ENCODE measurements around the gene MTHFR.
A peak's percentile ranks its signal among the peaks of the same experiment; 100 is the strongest.

Gene MTHFR

DNA sequence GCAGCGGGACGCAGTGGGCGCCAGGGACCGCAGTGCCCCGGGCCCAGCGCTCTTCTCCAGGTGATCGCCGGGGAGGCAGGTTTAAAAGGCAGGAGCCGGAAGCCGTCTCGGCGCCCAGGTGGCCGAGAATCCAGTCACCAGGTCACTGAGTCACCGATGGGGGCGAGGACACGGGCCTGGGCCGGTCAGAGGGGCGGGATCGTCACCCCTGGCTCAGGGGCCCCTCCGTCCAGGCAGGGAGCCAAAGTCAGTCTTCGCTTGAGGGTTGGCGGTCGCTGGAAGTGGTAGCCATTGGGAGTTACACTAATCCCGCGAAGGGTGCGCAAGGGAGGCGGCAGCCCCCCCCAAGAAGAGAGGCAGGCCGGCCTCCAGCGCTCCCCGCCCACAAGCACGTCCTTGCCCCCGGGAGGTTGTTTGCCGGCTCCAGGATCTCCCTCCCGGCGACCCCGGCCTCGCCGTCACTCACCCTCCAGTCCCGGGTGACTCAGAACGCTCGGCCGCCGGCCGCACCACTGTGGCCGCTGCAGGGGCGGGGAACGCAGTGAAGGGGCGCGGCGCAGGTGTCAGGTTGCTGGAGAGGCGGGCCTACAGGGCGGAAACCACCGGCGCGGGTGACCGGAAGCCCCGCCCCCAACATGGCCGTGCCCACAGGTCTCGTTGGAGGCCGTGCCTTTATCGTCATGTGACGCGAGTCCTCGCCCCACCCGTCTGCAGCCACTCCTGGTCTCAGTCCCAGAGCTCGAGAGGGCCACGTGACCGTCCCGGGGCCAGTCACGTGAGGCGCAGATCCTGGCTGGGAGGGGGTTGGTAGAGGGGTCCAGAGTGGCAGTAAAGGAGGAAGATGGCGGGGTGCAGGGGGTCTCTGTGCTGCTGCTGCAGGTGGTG is at the start of gene MTHFR, which contains the start of gene CLCN6:
TSS of gene MTHFR (minus strand) at position 543 of the 885 bp plus-strand sequence. CDS start 2,848 bp downstream, outside the sequence.
TSS of gene CLCN6 (plus strand) at position 770 of the 885 bp plus-strand sequence. CDS start at position 842, 72 bp downstream.
- peak; percentile 96 to 98 (median 98) for DNase-seq (ENCODE audit: low read depth in 2 of 3, low spot score in 1 of 3)

DNA sequence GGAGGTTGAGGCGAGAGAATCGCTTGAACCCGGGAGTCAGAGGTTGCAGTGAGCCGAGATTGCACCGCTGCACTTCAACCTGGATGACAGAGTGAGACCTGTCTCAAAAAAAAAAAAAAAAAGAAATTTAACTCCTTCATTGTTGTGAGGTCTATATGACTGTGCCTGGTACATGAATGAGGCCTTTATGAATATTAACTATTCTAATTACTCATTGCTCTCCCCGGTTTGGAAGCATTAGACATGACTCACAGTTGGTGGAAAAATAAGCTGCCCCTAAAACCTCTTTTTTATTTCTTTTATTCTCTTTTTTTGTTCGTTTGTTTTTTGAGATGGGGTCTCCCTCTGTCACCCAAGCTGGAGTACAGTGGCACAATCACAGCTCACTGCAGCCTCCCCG is 49.7 kb upstream of the MTHFR start:
- DNase-seq (ENCODE audit: low read depth in 2 of 3, low spot score in 1 of 3): no peak

DNA sequence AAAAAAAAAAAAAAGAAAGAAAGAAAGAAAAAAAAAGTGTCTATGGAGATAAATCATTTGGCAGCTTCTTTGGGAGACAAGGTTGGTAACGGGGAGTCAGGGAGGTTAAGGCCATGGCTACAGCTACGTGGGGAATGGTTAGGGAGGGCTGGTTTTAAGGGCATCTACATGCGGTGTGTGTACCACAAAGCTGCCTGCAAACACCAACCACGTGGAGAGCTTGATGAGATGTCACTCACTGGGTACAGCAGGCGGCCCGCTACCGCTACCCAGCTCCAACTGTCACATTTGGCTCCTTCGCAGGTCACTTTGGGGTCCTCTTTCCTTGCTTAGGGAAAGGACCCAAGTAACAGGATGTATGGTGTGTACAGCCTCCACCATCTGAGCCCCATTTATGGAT is 48.8 kb upstream of the MTHFR start:
- no peak for DNase-seq (ENCODE audit: low read depth in 2 of 3, low spot score in 1 of 3)

DNA sequence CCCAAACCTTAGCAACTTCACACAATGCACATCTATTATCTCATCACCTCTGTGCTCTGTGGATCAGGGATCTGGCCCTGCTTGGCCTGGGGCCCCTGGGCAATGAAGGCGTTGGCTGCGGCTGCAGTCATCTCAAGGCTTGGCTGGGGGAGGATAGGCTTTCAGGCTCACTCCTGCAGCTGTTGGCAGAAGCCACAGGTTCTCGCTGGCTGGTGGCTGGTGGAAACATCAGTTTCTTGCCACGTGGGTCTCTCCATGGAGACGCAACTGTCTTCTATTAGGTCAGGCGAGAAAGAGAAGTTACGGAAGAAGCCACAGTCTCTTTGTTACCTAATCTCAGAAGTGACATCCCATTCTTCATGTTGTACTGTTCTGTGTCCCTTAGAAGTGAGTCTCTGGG is 45.4 kb upstream of the MTHFR start:
- no peak for DNase-seq (ENCODE audit: low read depth in 2 of 3, low spot score in 1 of 3)

DNA sequence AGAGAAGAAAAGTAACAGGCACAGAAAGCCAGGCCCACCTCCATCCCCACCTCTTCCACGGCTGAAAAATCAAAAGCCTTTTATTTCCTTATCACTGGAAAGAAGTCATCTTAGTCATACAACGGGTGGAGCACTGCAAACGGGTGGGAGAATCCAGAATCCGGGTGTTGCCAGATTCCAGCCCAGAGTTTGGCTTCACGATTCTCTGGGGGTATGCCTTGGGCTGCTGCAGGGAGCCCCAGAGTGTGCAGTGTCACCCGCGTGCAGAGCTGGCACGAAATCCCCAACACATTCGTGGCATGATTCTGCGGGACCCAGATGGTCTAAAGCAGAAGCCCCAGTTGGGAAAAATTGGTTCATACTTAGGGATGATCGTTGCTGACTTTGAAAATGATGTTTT is 44.4 kb upstream of the MTHFR start:
- no peak for DNase-seq (ENCODE audit: low read depth in 2 of 3, low spot score in 1 of 3)

DNA sequence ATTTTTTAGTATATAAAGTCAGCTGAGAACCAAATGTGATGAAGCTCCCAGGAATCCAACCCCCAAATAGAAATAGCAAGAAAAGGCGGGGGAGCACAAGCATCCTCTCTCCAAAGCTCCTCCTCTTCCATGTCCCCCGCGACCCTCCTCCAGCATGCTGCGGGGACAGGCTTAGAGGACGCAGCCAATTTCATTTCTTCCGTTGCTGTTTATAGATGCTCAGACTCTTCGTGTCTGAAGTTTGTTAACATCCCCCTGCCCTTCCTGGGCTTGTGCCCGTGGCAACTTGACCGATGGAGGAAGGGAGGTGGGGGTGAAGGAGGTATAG is 42.6 kb upstream of the MTHFR start:
- no peak for DNase-seq (ENCODE audit: low read depth in 2 of 3, low spot score in 1 of 3)

DNA sequence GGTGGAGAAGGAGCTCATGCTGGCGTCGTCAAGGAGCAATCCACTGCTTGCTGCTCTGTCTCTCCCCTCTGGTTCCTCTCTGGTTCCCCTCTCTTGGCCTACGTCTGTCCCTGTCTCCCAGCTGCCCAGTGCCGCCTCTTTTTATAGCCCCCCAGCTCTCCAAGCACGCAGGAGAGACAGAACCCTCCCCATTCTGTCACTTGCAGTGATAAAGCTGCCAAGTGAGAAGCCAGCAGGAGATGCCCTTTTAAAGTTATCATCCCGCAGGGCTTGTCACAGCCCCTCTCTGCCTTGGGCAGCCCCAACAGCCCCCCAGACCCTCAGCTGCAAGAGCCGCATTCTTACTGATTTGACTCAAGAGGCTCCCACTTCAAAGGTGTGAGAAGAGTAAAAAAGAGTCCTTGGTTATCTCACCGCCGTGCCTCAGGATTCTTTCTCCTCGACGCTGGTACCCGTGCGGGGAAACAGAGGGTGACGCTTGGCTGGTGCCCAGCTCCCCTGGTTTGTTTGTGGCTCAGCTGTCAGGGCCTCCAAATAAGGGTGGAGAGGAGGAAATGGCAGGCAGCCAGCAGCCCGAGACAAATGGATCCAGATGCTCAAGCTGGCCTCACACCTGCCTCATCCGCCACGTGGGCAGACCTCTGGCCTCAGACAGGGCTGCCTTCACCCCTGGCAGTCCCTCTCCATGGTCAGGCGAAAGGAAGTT is 42.1 kb upstream of the MTHFR start, which contains the start of gene NPPA:
TSS of gene NPPA (minus strand) at position 117 of the 706 bp plus-strand sequence. CDS start at position 18, 99 bp downstream.
- DNase-seq (ENCODE audit: low read depth in 2 of 3, low spot score in 1 of 3): no peak

DNA sequence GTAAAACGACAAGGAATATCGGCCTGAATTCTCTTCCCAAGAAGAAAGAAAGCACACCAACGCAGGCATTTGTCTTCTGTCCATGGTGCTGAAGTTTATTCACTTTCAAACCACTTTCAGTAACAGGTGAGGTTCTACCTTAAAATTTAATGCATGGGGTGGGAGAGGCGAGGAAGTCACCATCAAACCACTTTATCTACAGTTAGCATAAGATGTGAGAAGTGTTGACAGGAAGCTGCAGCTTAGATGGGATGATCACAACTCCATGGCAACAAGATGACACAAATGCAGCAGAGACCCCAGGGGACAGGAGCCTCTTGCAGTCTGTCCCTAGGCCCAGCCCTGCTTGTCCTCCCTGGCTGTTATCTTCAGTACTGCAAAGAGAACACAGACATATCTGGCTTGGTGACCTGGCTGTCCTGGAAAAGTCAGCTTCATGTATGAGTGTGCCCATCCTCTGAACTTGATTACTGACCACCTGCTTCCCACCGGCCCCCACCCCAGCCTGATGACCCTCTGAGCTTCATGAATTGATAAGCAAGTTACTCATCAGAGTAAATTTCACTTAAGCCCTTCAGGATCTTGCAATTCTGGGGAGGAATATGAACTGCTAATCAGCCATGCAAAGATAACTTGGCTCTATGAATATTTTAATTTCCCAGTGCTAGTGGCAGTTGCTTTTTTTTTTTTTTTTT is 40.0 kb upstream of the MTHFR start:
- DNase-seq (ENCODE audit: low read depth in 2 of 3, low spot score in 1 of 3): no peak

DNA sequence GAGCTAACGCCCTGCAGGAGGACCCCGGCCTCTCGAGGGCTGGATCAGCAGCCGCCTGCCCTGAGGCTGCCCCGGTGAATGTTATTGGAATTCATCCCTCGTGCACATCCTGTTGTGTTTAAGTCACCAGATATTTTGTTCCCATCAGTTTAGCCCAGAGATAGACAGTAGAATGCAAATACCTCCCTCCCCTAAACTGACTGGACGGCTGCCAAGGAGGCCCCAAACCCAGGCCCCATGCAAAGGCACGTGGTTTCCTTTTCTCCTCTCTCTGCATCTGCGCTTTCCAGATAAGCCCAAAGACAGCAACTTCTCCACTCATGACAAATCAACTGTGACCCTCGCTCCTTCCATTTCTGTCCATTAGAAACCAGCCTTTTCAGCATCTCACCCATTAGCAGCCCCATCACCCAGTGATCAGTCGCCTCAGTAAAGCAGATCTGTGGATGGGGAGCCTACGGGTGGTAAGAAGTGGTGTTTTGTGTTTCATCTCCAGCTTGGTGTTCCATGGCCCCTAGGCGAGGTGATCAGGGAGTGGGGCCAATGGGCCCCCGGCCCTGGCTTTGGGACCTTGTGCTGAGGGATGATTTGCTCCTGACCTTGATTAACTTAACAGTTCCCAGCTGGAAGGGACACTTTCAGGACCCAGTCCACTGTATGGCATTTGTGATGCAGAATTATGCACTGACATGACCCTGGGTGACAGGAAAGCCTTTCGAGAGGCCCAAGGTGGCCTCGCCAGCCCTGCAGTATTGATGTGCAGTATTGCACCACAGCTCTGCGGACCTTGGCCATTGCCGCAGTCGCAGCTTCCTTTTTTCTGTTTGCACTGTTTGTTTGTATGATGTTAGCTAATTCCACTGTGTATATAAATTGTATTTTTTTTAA is 36.6 kb upstream of the MTHFR start:
- no peak for DNase-seq (ENCODE audit: low read depth in 2 of 3, low spot score in 1 of 3)

DNA sequence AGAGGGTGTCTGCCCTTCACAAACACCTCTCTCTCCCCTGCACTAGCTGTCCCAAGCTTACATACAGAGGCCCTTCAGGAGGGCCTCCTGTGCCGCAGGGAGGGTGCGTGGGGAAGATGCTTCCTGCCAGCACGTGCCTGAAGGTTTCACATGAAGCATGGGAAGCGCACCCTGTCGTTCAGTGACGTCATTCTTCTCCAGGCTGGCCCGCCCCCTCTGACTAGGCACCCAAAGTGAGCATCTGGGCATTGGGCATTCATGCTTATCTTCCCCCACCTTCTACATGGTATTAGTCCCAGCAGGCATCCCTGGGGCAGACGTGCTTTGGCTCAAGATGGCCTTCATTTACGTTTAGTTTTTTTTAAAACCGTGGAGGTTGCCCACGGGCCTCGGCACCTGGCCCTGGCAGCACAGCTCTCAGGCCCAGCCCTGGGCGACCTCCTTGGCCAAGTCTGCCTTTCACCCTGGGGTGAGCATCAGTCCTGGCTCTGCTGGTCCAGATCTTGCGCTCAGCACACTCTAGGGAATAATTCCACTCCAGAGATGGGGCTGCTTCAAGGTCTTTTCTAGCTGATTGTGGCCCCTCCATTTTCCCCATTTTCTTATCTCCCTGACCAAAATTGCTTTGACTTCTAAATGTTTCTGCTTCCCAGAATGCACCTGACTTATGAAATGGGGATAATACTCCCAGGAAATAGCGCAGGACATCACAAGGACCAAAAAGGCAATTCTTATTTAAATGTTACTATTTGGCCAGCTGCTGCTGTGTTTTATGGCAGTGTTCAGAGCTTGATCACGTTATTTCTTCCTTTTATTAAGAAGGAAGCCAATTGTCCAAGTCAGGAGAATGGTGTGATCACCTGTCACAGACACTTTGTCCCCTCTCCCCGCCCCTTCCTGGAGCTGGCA is 35.7 kb upstream of the MTHFR start:
- no peak for DNase-seq (ENCODE audit: low read depth in 2 of 3, low spot score in 1 of 3)

DNA sequence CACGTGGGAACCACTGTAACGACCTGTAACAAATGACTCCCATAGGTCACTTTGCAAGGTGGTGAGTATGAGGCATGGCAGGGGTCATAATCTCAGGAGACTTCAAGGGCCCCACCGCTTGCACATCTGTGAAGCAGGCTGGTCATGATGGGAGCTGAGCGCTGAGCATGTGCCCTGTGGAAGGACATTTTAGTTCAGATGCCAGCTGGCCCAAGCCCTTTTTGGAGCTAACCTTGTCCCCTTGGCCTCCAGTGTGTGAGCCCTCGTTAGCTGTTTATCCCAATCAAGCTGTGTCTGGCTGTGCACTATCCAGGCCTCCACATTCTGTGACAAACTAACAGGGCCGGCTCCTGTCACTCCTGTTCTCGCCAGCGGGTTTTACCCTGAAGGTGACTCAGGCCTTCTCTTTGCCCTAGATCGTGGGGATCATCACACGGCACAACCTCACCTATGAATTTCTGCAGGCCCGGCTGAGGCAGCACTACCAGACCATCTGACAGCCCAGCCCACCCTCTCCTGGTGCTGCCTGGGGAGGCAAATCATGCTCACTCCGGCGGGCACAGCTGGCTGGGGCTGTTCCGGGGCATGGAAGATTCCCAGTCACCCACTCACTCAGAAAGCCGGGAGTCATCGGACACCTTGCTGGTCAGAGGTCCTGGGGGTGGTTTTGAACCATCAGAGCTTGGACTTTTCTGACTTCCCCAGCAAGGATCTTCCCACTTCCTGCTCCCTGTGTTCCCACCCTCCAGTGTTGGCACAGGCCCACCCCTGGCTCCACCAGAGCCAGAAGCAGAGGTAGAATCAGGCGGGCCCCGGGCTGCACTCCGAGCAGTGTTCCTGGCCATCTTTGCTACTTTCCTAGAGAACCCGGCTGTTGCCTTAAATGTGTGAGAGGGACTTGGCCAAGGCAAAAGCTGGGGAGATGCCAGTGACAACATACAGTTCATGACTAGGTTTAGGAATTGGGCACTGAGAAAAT is 34.3 kb upstream of the MTHFR start:
- no peak for DNase-seq (ENCODE audit: low read depth in 2 of 3, low spot score in 1 of 3)

DNA sequence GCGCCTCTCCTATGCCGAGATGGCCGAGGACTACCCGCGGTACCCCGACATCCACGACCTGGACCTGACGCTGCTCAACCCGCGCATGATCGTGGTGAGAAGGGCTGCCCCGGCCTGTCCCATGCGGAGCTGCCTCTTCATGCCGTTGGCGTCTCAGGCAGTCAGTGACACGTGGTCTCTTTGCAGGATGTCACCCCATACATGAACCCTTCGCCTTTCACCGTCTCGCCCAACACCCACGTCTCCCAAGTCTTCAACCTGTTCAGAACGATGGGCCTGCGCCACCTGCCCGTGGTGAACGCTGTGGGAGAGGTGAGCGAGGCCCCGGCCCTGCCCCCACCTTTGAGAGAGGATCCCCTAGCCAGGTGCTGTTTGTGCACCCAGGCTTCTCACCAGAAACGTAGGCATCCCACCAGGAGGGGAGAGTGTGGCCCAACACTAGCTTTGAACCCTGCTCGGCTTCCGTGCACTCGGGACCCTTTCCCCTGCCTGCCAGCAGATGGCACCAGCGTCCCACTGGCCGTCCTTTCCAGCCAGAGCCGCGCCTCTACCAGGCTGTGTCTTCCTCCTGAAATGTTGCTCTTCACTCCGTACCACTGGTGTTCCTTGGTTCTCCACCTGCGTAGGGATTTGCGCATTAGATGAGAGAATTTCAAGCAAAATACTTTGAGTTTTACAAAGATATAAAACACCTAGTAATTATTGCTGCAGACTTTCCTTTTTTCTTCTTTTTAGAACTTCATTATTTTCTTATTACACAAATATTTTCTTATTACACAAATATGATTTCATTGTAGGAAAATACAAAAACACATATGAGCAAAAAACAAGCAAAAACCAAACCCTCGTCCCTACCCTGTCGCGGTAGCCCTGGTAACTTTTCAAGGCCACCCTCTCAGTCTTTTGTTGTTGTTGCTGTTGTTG is 32.8 kb upstream of the MTHFR start:
- DNase-seq (ENCODE audit: low read depth in 2 of 3, low spot score in 1 of 3): peak; percentile 49 to 61 (median 54)

DNA sequence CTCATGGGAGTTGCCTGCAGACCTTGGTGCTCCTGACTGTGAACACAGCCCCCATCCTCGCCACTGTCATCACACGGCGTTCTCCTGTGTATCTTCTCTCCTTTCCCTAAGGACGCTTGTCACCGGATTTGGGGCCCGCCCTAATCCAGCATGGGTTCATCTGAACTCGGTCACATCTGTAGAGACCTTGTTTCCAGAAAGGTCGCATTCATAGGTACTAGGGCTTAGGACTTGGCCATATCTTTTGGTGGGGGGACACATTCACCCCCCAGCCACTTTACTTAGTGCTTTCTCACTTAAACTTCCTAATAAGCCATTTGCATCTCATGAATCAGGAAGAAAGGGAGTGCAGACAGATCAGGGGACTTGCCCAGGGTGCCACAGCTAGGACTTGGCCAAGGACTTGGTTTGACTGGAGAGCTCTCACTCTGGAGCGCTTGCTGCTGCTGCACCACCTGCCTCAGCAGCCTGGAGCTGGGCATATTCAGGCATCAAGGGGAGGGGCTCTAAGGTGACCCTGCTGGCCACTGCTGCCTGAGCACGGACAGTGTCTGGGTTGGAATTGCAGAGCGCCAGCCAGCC is 32.1 kb upstream of the MTHFR start:
- no peak for DNase-seq (ENCODE audit: low read depth in 2 of 3, low spot score in 1 of 3)

DNA sequence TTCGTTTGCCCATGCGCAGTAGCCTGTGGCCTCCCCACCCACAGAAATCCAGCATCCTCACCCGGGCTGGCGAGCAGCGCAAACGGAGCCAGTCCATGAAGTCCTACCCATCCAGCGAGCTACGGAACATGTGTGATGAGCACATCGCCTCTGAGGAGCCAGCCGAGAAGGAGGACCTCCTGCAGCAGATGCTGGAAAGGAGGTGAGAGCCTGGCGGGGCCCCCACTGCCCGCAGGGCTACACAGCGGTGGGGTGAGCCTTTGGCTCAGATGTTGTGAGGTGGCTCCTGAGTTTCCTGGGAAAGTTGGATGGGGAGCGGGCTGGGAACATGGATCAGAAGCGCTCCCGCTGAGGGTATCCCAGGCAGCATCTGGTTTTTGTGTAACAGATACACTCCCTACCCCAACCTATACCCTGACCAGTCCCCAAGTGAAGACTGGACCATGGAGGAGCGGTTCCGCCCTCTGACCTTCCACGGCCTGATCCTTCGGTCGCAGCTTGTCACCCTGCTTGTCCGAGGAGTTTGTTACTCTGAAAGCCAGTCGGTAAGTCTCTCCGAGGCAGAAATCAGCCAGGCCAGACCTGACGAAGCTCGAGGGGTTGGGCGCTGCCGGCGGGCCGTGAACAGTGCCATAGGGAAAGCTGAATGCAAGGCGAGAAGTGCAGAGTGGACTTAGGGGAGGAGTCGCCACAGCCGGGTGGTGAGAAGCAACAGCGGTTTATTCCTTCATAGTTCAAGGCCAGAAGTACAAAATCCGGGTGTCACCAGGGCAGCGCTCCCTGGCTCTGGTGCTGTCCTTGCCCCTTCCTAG is 31.4 kb upstream of the MTHFR start:
- no peak for DNase-seq (ENCODE audit: low read depth in 2 of 3, low spot score in 1 of 3)

DNA sequence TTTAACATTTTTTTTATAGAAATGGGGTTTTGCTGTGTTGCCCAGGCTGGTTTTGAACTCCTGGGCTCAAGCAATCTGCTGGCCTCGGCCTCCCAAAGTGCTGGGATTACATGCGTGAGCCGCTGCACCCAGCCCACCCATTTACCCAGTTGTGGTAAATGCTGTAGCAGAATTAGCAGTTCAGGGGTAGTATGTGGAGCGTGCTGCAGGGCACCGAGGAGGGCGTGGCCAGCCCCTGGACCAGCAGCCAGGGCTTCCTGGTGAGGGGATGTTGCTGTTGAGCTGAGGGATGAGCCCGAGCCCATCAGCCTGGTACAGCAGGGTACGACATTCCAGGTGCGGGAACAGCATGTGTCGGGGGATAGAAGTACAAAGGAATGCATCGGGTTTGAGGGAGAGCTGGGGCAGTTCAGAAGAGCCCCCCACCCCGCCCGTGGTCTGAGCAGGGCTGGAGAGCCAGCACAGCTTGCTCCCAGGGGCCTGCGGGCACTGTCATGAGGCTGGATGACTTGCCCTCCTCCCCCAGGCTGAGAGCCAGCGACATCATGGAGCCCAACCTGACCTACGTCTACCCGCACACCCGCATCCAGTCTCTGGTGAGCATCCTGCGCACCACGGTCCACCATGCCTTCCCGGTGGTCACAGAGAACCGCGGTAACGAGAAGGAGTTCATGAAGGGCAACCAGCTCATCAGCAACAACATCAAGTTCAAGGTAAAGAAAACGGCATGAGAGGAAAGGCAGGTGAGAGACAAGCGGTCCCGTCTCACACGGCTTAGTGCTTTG is 29.9 kb upstream of the MTHFR start:
- no peak for DNase-seq (ENCODE audit: low read depth in 2 of 3, low spot score in 1 of 3)

Data from stimulated activated CD4-positive, alpha-beta T cell treated with anti-CD3 and anti-CD28 coated beads, Interleukin-12 subunit alpha, Interleukin-12 subunit beta, amount 100 ng/mL, for 48 hours (primary cell).